DOHH2 (cell line): ENCODE data around the gene TIMM44.

Source experiments
- H3F3A ChIP-seq: fragments of 200-600 bp; sonication (generic), shearing (Covaris generic); 2 replicates; pipeline ENCODE4 v1.6.0; 2016; ENCODE audit warnings: antibody characterized with exemption, mild to moderate bottlenecking; ENCODE audit not compliant: control insufficient read depth, insufficient read depth
- H3K27ac ChIP-seq: fragments of 200-600 bp; sonication (generic); 2 replicates; pipeline ENCODE4 v1.5.1; 2014; ENCODE audit warnings: low read depth, mild to moderate bottlenecking, low read length, moderate library complexity
- H3K27me3 ChIP-seq: fragments of 200-600 bp; sonication (generic); 2 replicates; pipeline ENCODE4 v1.6.1; 2014; ENCODE audit warnings: mild to moderate bottlenecking, low read length, mixed read lengths; ENCODE audit not compliant: control insufficient read depth
- H3K36me3 ChIP-seq: fragments of 200-600 bp; sonication (generic); 2 replicates; pipeline ENCODE4 v1.6.1; 2014; ENCODE audit warnings: mild to moderate bottlenecking, low read length, moderate library complexity, mixed read lengths; ENCODE audit not compliant: control insufficient read depth
- H3K4me1 ChIP-seq: fragments of 200-600 bp; sonication (generic); 2 replicates; pipeline ENCODE4 v1.6.1; 2014; ENCODE audit warnings: mild to moderate bottlenecking, low read length, mixed read lengths; ENCODE audit not compliant: control insufficient read depth
- H3K4me2 ChIP-seq: fragments of 200-600 bp; sonication (generic); 2 replicates; pipeline ENCODE4 v1.6.0; 2014; ENCODE audit warnings: mild to moderate bottlenecking, low read length, moderate library complexity
- H3K4me3 ChIP-seq: fragments of 200-600 bp; sonication (generic); 2 replicates; pipeline ENCODE4 v1.5.1; 2014; ENCODE audit warnings: mild to moderate bottlenecking, low read length, mixed read lengths
- H3K79me2 ChIP-seq: fragments of 200-600 bp; sonication (generic); 2 replicates; pipeline ENCODE4 v1.6.1; 2014; ENCODE audit warnings: mild to moderate bottlenecking, low read length, mixed read lengths; ENCODE audit not compliant: control insufficient read depth
- H3K9me2 ChIP-seq: fragments of 200-600 bp; sonication (generic); replicated peaks from 2 replicates; pipeline ENCODE4 v1.6.1; 2014; ENCODE audit warnings: mild to moderate bottlenecking, low read length, mixed read lengths; ENCODE audit not compliant: control insufficient read depth
- H3K9me3 ChIP-seq: fragments of 200-600 bp; sonication (generic); 2 replicates; pipeline ENCODE4 v1.6.1; 2014; ENCODE audit warnings: antibody characterized with exemption, low read length, mixed read lengths; ENCODE audit not compliant: control insufficient read depth, insufficient read depth
- H4K20me1 ChIP-seq: fragments of 200-600 bp; sonication (generic); 2 replicates; pipeline ENCODE4 v1.6.0; 2014; ENCODE audit warnings: low read depth, mild to moderate bottlenecking, antibody characterized with exemption, low read length, moderate library complexity; ENCODE audit not compliant: control insufficient read depth, insufficient read depth
- CTCF ChIP-seq: fragments of 200-600 bp; sonication (generic); IDR thresholded peaks from one replicate; pipeline ENCODE4 v1.5.1; 2014; ENCODE audit warnings: antibody characterized with exemption, mild to moderate bottlenecking, low read depth, low read length; ENCODE audit not compliant: poor library complexity, severe bottlenecking
- EZH2phosphoT487 ChIP-seq: fragments of 200-600 bp; sonication (generic); IDR thresholded peaks from 2 replicates; pipeline ENCODE4 v1.6.1; 2017; ENCODE audit warnings: borderline replicate concordance, mild to moderate bottlenecking, antibody characterized with exemption, low read length, moderate library complexity, mixed read lengths

Gene TIMM44

GRCh38 chr19:7979559-7979958, 36.1 kb upstream of the TIMM44 start:
- Histone ChIP-seq H3K79me2 (peaks cover 48% of the 10 kb centered on the region), H3F3A (no peaks in the 10 kb centered on the region), H3K9me2 (no peaks in the 10 kb centered on the region), H4K20me1 (peaks cover 3% of the 10 kb centered on the region), H3K27me3 (no peaks in the 10 kb centered on the region), H3K4me2 (no peak overlapping the region), H3K36me3 (peaks cover 90% of the 10 kb centered on the region), H3K9me3 (no peaks in the 10 kb centered on the region), H3K4me1 (no peaks in the 10 kb centered on the region), H3K27ac (no peak overlapping the region), H3K4me3 (no peak overlapping the region)
- TF ChIP-seq EZH2phosphoT487 (no peak), CTCF (no peak)

GRCh38 chr19:7979011-7979410, 35.5 kb upstream of the TIMM44 start:
- Histone ChIP-seq H3K27me3 (no peaks in the 10 kb centered on the region), H3K4me1 (no peaks in the 10 kb centered on the region), H3K9me3 (no peaks in the 10 kb centered on the region), H4K20me1 (no peaks in the 10 kb centered on the region; the same call in 1 of the 2 replicates), H3K27ac (no peak overlapping the region), H3F3A (no peaks in the 10 kb centered on the region), H3K9me2 (no peaks in the 10 kb centered on the region), H3K4me3 (no peak overlapping the region), H3K4me2 (no peak overlapping the region), H3K79me2 (peaks cover 42% of the 10 kb centered on the region), H3K36me3 (peaks cover 90% of the 10 kb centered on the region)
- TF ChIP-seq CTCF: no peak
- TF ChIP-seq EZH2phosphoT487: no peak

- no peaks in the 10 kb centered on the region for H3F3A ChIP-seq
- H3K36me3 ChIP-seq: peaks cover 90% of the 10 kb centered on the region
- no peaks in the 10 kb centered on the region for H3K4me1 ChIP-seq
- H3K4me3 ChIP-seq: no peak overlapping the region
- no peaks in the 10 kb centered on the region for H3K9me2 ChIP-seq
- H3K4me2 ChIP-seq: no peak overlapping the region
- H3K9me3 ChIP-seq: no peaks in the 10 kb centered on the region
- no peak overlapping the region for H3K27ac ChIP-seq
- no peaks in the 10 kb centered on the region for H3K27me3 ChIP-seq
- H3K79me2 ChIP-seq: peaks cover 35% of the 10 kb centered on the region
- TF ChIP-seq CTCF (no peak), EZH2phosphoT487 (no peak)
- H4K20me1 ChIP-seq: no peaks in the 10 kb centered on the region
These were observed 34.8 kb upstream of the TIMM44 start for GRCh38 chr19:7978179-7978825.

DNA sequence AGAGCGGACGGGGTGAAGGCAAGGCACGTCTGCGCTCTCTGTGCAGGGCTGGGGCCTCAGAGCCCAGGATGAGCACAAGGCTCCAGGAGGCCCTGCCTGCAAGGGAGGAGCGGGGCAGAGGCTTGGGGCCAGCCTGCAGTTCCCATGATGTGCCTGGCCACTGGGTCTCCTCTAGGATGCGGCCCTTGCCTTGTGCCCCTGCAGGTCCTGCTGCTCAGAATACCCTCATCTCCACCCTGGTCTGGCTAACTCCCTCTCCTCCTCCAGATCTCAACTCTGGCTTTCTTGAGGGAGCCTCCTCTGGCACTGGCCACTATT, 34.2 kb upstream of the TIMM44 start:
- Histone ChIP-seq H3K4me1 (no peaks in the 10 kb centered on the region), H3K4me3 (no peak overlapping the region), H3K79me2 (peaks cover 30% of the 10 kb centered on the region), H3K9me3 (no peaks in the 10 kb centered on the region), H3F3A (no peaks in the 10 kb centered on the region), H3K27ac (no peak overlapping the region), H4K20me1 (no peaks in the 10 kb centered on the region), H3K9me2 (no peaks in the 10 kb centered on the region), H3K36me3 (peaks cover 83% of the 10 kb centered on the region), H3K4me2 (no peak overlapping the region), H3K27me3 (no peaks in the 10 kb centered on the region)
- TF ChIP-seq EZH2phosphoT487 (no peak), CTCF (no peak)
